Measurements from ENCODE around the gene CFTR.

DNA sequence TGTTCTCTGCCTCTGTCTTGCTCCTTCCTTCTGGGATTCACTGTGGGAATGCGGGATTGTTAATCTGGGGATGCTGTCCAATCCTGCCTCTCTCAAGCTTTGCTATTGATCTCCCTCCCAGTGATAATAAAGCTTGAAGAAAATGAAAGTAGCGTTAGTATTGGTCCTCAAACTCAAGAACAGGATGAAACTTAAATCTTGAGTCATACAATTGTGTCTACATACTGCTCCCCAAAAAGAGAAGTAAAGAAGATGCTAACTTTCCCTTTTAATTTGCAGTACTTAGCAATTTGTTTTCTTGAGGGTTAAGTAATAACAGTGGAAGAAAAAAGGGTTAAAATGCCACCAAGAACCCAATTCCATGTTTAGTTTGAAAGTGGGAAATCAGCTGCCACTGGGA lies 13.6 kb downstream of the CFTR start:
- TF ChIP-seq EZH2 (IDR thresholded peaks at IDR 0.05; ENCODE audit: borderline replicate concordance, low read depth, low read length, severe bottlenecking): no peak
- TF ChIP-seq, protein P1, sequence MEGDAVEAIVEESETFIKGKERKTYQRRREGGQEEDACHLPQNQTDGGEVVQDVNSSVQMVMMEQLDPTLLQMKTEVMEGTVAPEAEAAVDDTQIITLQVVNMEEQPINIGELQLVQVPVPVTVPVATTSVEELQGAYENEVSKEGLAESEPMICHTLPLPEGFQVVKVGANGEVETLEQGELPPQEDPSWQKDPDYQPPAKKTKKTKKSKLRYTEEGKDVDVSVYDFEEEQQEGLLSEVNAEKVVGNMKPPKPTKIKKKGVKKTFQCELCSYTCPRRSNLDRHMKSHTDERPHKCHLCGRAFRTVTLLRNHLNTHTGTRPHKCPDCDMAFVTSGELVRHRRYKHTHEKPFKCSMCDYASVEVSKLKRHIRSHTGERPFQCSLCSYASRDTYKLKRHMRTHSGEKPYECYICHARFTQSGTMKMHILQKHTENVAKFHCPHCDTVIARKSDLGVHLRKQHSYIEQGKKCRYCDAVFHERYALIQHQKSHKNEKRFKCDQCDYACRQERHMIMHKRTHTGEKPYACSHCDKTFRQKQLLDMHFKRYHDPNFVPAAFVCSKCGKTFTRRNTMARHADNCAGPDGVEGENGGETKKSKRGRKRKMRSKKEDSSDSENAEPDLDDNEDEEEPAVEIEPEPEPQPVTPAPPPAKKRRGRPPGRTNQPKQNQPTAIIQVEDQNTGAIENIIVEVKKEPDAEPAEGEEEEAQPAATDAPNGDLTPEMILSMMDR (IDR thresholded peaks at IDR 0.05; ENCODE audit: borderline replicate concordance, extremely low read depth, low read length, poor library complexity, severe bottlenecking): no peak

Data from DND-41 (cell line).